Panc1 (cell line): ENCODE measurements around the gene KLHL3.

Experiments
- CTCF ChIP-seq: fragments of 450-650 bp; IDR thresholded peaks from 2 replicates; pipeline ENCODE4 v1.5.1; 2017; ENCODE audit warnings: mild to moderate bottlenecking
- POLR2AphosphoS5 ChIP-seq: IDR thresholded peaks from 2 replicates; pipeline ENCODE4 v1.6.1; 2012; ENCODE audit warnings: mild to moderate bottlenecking, low read depth, low read length, moderate library complexity
- REST ChIP-seq, 2 experiments: IDR thresholded peaks; 2 replicates each; pipeline ENCODE4 v1.6.1; 2011 to 2012; ENCODE audit warnings: low read depth in 2 of 2, control low read depth in 1 of 2, low read length in 1 of 2, mild to moderate bottlenecking in 1 of 2, moderate library complexity in 1 of 2; ENCODE audit not compliant: insufficient read depth in 1 of 2
- TCF7L2 ChIP-seq: IDR thresholded peaks from 2 replicates; pipeline ENCODE4 v1.6.1; 2011; ENCODE audit warnings: mild to moderate bottlenecking, low read depth, low read length, inconsistent platforms

- TF ChIP-seq CTCF (no peak), POLR2AphosphoS5 (no peak), REST (IDR thresholded peaks at IDR 0.05; ENCODE audit: insufficient read depth in 1 of 2, low read depth in 2 of 2, low read length in 1 of 2) (no peak), TCF7L2 (no peak)
Measured at GRCh38 chr5:137733922-137734321, 2.0 kb downstream of the KLHL3 start.
